H9 (cell line): ENCODE results near the gene RACGAP1. TPM values are rescaled to one million over a fixed set of nuclear protein-coding genes. Genes with fewer than 3 reads are reported as not detected.
A peak's percentile ranks its signal among the peaks of the same experiment; 100 is the strongest.

Experiments used
- DNase-seq: peaks from one replicate; pipeline ENCODE4 v3.0.0-alpha.2; 2017
- H2AFZ ChIP-seq: one replicate; pipeline ENCODE4 v1.6.1; 2013; ENCODE audit warnings: mild to moderate bottlenecking, low read length, control low read depth, moderate library complexity
- H2AK5ac ChIP-seq: 2 replicates; pipeline ENCODE4 v1.6.1; 2013; ENCODE audit warnings: low read length, control low read depth, mixed read lengths; ENCODE audit not compliant: insufficient read length
- H2BK120ac ChIP-seq: one replicate; pipeline ENCODE4 v1.6.1; 2013; ENCODE audit warnings: low read depth, mild to moderate bottlenecking, low read length, control low read depth, inconsistent platforms; ENCODE audit not compliant: poor library complexity, severe bottlenecking
- H2BK12ac ChIP-seq: 2 replicates; pipeline ENCODE4 v1.6.1; 2013; ENCODE audit warnings: low read length, control low read depth, mixed read lengths, low read depth; ENCODE audit not compliant: insufficient read length
- H2BK15ac ChIP-seq: 2 replicates; pipeline ENCODE4 v1.6.1; 2013; ENCODE audit warnings: low read depth, low read length, control low read depth
- H2BK20ac ChIP-seq: one replicate; pipeline ENCODE4 v1.6.1; 2013; ENCODE audit warnings: low read depth, mild to moderate bottlenecking, low read length, control low read depth, inconsistent platforms; ENCODE audit not compliant: poor library complexity, severe bottlenecking
- H2BK5ac ChIP-seq: 2 replicates; pipeline ENCODE4 v1.6.1; 2013; ENCODE audit warnings: low read length, control low read depth, mixed read lengths; ENCODE audit not compliant: insufficient read length
- H3K14ac ChIP-seq: 2 replicates; pipeline ENCODE4 v1.6.1; 2013; ENCODE audit warnings: low read length, control low read depth; ENCODE audit not compliant: insufficient read depth
- H3K18ac ChIP-seq: 2 replicates; pipeline ENCODE4 v1.6.1; 2013; ENCODE audit warnings: low read depth, mild to moderate bottlenecking, mixed read lengths, low read length, control low read depth; ENCODE audit not compliant: insufficient read length
- H3K23ac ChIP-seq: 2 replicates; pipeline ENCODE4 v1.6.1; 2013; ENCODE audit warnings: low read length, control low read depth, mixed read lengths, low read depth; ENCODE audit not compliant: insufficient read length
- H3K23me2 ChIP-seq: 2 replicates; pipeline ENCODE4 v1.6.1; 2013; ENCODE audit warnings: low read depth, mild to moderate bottlenecking, mixed read lengths, low read length, control low read depth; ENCODE audit not compliant: insufficient read length, poor library complexity, severe bottlenecking
- H3K27ac ChIP-seq: 2 replicates; pipeline ENCODE4 v1.5.1; 2013; ENCODE audit warnings: low read length, control low read depth, mixed read lengths, low read depth; ENCODE audit not compliant: insufficient read length
- H3K27me3 ChIP-seq: 2 replicates; pipeline ENCODE4 v1.6.1; 2013; ENCODE audit warnings: low read length, control low read depth, inconsistent platforms; ENCODE audit not compliant: insufficient read depth
- H3K4ac ChIP-seq: 2 replicates; pipeline ENCODE4 v1.6.1; 2013; ENCODE audit warnings: low read depth, mild to moderate bottlenecking, control low read depth, inconsistent platforms, low read length, moderate library complexity
- H3K4me1 ChIP-seq: 2 replicates; pipeline ENCODE4 v1.6.1; 2013; ENCODE audit warnings: low read length, control low read depth, inconsistent platforms; ENCODE audit not compliant: insufficient read depth
- H3K4me2 ChIP-seq: 2 replicates; pipeline ENCODE4 v1.6.1; 2013; ENCODE audit warnings: low read length, control low read depth, mixed read lengths; ENCODE audit not compliant: insufficient read length, insufficient read depth
- H3K56ac ChIP-seq: 2 replicates; pipeline ENCODE4 v1.6.1; 2013; ENCODE audit warnings: low read depth, mild to moderate bottlenecking, mixed read lengths, low read length, control low read depth; ENCODE audit not compliant: insufficient read length
- H3K79me1 ChIP-seq: 2 replicates; pipeline ENCODE4 v1.6.1; 2013; ENCODE audit warnings: low read depth, mild to moderate bottlenecking, moderate library complexity, low read length, control low read depth, inconsistent platforms; ENCODE audit not compliant: insufficient read depth, poor library complexity, severe bottlenecking
- H3K79me2 ChIP-seq: 2 replicates; pipeline ENCODE4 v1.6.1; 2013; ENCODE audit warnings: low read length, control low read depth, inconsistent platforms; ENCODE audit not compliant: insufficient read depth
- H3K9ac ChIP-seq: 2 replicates; pipeline ENCODE4 v1.6.1; 2013; ENCODE audit warnings: low read length, control low read depth, mixed read lengths; ENCODE audit not compliant: insufficient read length; ENCODE audit errors: extremely low read depth
- H3K9me3 ChIP-seq: one replicate; pipeline ENCODE4 v1.6.1; 2013; ENCODE audit warnings: low read depth, low read length, inconsistent platforms; ENCODE audit not compliant: control insufficient read depth
- H3T11ph ChIP-seq: one replicate; pipeline ENCODE4 v1.6.1; 2013; ENCODE audit warnings: mild to moderate bottlenecking, low read length, control low read depth, inconsistent platforms
- H4K20me1 ChIP-seq: one replicate; pipeline ENCODE4 v1.6.1; 2013; ENCODE audit not compliant: control insufficient read depth, insufficient read length, insufficient read depth
- H4K5ac ChIP-seq: 2 replicates; pipeline ENCODE4 v1.6.1; 2013; ENCODE audit warnings: low read depth, mild to moderate bottlenecking, mixed read lengths, low read length, control low read depth; ENCODE audit not compliant: insufficient read length
- H4K8ac ChIP-seq: replicated peaks from 2 replicates; pipeline ENCODE4 v1.6.1; 2013; ENCODE audit warnings: low read length, control low read depth, mixed read lengths, low read depth; ENCODE audit not compliant: insufficient read length
- H4K91ac ChIP-seq: 2 replicates; pipeline ENCODE4 v1.6.1; 2013; ENCODE audit warnings: low read depth, mild to moderate bottlenecking, moderate library complexity, mixed read lengths, low read length, control low read depth; ENCODE audit not compliant: insufficient read length
- H3K27ac Mint-ChIP-seq, 3 experiments: 2 replicates in 2 of 3; 3 replicates in 1 of 3; pipeline ENCODE4 v1.8.0; 2020 to 2021; ENCODE audit warnings: mixed read lengths in 3 of 3, mild to moderate bottlenecking in 1 of 3, moderate library complexity in 1 of 3
- H3K27me3 Mint-ChIP-seq: 2 replicates; pipeline ENCODE4 v1.8.0; 2021; ENCODE audit warnings: low read depth, mild to moderate bottlenecking, moderate library complexity, mixed read lengths
- H3K36me3 Mint-ChIP-seq, 3 experiments: 2 replicates in 2 of 3; 3 replicates in 1 of 3; pipeline ENCODE4 v1.8.0; 2020 to 2021; ENCODE audit warnings: low read depth in 3 of 3, mixed read lengths in 3 of 3; ENCODE audit not compliant: insufficient read depth in 1 of 3
- H3K4me1 Mint-ChIP-seq, 2 experiments: 2 replicates each; pipeline ENCODE4 v1.8.0; 2020; ENCODE audit warnings: mixed read lengths in 2 of 2
- H3K4me3 Mint-ChIP-seq, 2 experiments: 2 replicates in 1 of 2; 3 replicates in 1 of 2; pipeline ENCODE4 v1.8.0; 2020 to 2021; ENCODE audit warnings: mild to moderate bottlenecking in 2 of 2, mixed read lengths in 2 of 2, moderate library complexity in 1 of 2
- H3K9me3 Mint-ChIP-seq, 2 experiments: 2 replicates in 1 of 2; 3 replicates in 1 of 2; pipeline ENCODE4 v1.8.0; 2020; ENCODE audit warnings: mild to moderate bottlenecking in 2 of 2, mixed read lengths in 2 of 2, moderate library complexity in 1 of 2
- CTCF ChIP-seq: fragments of 200-600 bp; sonication (generic); conservative IDR thresholded peaks from 3 replicates; pipeline ENCODE4 v1.8.0; 2021; ENCODE audit warnings: antibody characterized with exemption, mild to moderate bottlenecking
- WGBS: extraction: QIAGEN DNeasy Blood & Tissue Kit; methylation state at CpG from one replicate; pipeline ENCODE4 v1.1.7; 2013; ENCODE audit warnings: missing lambda C conversion rate, low lambda C conversion rate, mixed read lengths; ENCODE audit not compliant: insufficient read length; ENCODE audit errors: extremely low coverage; 5-methylcytosine and 5-hydroxymethylcytosine counted together
- total RNA-seq: library from RNA; stranded (reverse); gene quantifications from 2 replicates; pipeline ENCODE4 v1.2.1, GENCODE V29; 2021

RACGAP1 gene
- total RNA-seq, 1 experiment from 2014 or later: 64.8 TPM

GRCh38 chr12:49967777-49968250, 57.5 kb downstream of the RACGAP1 start:
- peaks cover 41% of the 10 kb centered on the region for H3K27me3 Mint-ChIP-seq
- no peak overlapping the region for H4K5ac ChIP-seq
- H3K9me3 ChIP-seq: no peaks in the 10 kb centered on the region
- H3K18ac ChIP-seq: no peak overlapping the region
- no peak overlapping the region for H2AK5ac ChIP-seq
- no peaks in the 10 kb centered on the region for H3K4me1 ChIP-seq
- no peak overlapping the region for H3K23ac ChIP-seq
- no peak overlapping the region for H2BK12ac ChIP-seq
- no CpG with 5 or more reads among the region's 15 CpGs for WGBS
- H3K27ac Mint-ChIP-seq: no peak overlapping the region
- no peaks in the 10 kb centered on the region for H4K20me1 ChIP-seq
- H3K14ac ChIP-seq: no peak overlapping the region
- H3K56ac ChIP-seq: no peak overlapping the region
- H4K91ac ChIP-seq: no peak overlapping the region
- no peak overlapping the region for H3T11ph ChIP-seq
- no peaks in the 10 kb centered on the region for H3K79me2 ChIP-seq
- peaks cover 12 to 14% of the 10 kb centered on the region in 2 experiments for H3K4me1 Mint-ChIP-seq
- H2BK20ac ChIP-seq: no peak overlapping the region
- peak overlapping the region; percentile 12 for H3K4me2 ChIP-seq
- no peaks in the 10 kb centered on the region for H3K36me3 Mint-ChIP-seq
- H4K8ac ChIP-seq: no peak overlapping the region
- TF ChIP-seq CTCF: no peak
- no peak overlapping the region for H2BK15ac ChIP-seq
- H3K4ac ChIP-seq: no peak overlapping the region
- H3K27ac ChIP-seq: no peak overlapping the region
- no peaks in the 10 kb centered on the region for H3K23me2 ChIP-seq
- H2BK120ac ChIP-seq: no peak overlapping the region
- peaks cover 2% of the 10 kb centered on the region; the same call in 1 of the 2 replicates for H3K27me3 ChIP-seq
- no peaks in the 10 kb centered on the region for H3K9me3 Mint-ChIP-seq
- H2AFZ ChIP-seq: no peak overlapping the region
- no peak overlapping the region for H3K9ac ChIP-seq
- H3K4me3 Mint-ChIP-seq: peak overlapping the region; percentile 40 to 51; a peak in 3 of 5 replicates
- no peak for DNase-seq
- H3K79me1 ChIP-seq: no peaks in the 10 kb centered on the region
- H2BK5ac ChIP-seq: no peak overlapping the region
